ENCODE measurements around the gene RSF1.

GRCh38 chr11:77687088-77687487 lies 133.4 kb downstream of the RSF1 start:
- TF ChIP-seq CTCF (conservative IDR thresholded peaks at IDR 0.05; ENCODE audit: low read length) (no peak), EZH2phosphoT487 (IDR thresholded peaks at IDR 0.05; ENCODE audit: borderline replicate concordance, low read depth, low read length) (no peak)

Measured in OCI-LY7 (cell line).